Thyroid gland (tissue), 4 donors: ENCODE data around the gene ACAP1. TPM values are rescaled to one million over a fixed set of nuclear protein-coding genes. Genes with fewer than 3 reads are reported as not detected.

ENCODE experiments used
- DNase-seq, 2 donors: peaks; one replicate each; pipeline ENCODE4 v3.0.0-alpha.2; 2019
- H3K27ac ChIP-seq, 3 donors: fragments of 200-600 bp; sonication (generic); 1 replicate in 2 of 3; 2 replicates in 1 of 3; pipeline ENCODE4 v1.5.1; 2016 to 2019; ENCODE audit warnings: mild to moderate bottlenecking in 1 of 3, moderate library complexity in 1 of 3
- H3K27me3 ChIP-seq: fragments of 200-600 bp; sonication (generic); one replicate; pipeline ENCODE4 v1.5.1; 2019
- H3K36me3 ChIP-seq, 2 donors: fragments of 200-600 bp; sonication (generic); one replicate each; pipeline ENCODE4 v1.5.1; 2016 to 2019
- H3K4me1 ChIP-seq, 2 donors: fragments of 200-600 bp; sonication (generic); one replicate each; pipeline ENCODE4 v1.5.1; 2017 to 2019
- H3K4me3 ChIP-seq, 3 donors: fragments of 200-600 bp; sonication (generic); replicated peaks in 1 of 3; 1 replicate in 2 of 3; 2 replicates in 1 of 3; pipeline ENCODE4 v1.5.1; 2016; ENCODE audit warnings: mild to moderate bottlenecking in 1 of 3
- H3K9me3 ChIP-seq: fragments of 200-600 bp; sonication (generic); one replicate; pipeline ENCODE4 v1.5.1; 2017
- CTCF ChIP-seq, 6 experiments: fragments of 200-600 bp in 3 of 6; fragments of 450-650 bp in 3 of 6; sonication (generic) in 3 of 6; IDR thresholded peaks; one replicate each; pipeline ENCODE4 v1.5.1; 2016 to 2019; ENCODE audit warnings: antibody characterized with exemption in 6 of 6, mild to moderate bottlenecking in 2 of 6, inconsistent platforms in 1 of 6, moderate library complexity in 1 of 6
- POLR2A ChIP-seq, 2 donors: fragments of 450-650 bp; IDR thresholded peaks; one replicate each; pipeline ENCODE4 v1.6.1; 2017; ENCODE audit warnings: antibody characterized with exemption in 2 of 2, mild to moderate bottlenecking in 2 of 2, moderate library complexity in 1 of 2
- WGBS, 2 donors: methylation state at CpG; one replicate each; pipeline ENCODE4 v1.1.5; 2017; 5-methylcytosine and 5-hydroxymethylcytosine counted together
- intact Hi-C: fragments of 100-400 bp; cut with DNase I; formaldehyde crosslinking; loops from one replicate; pipeline ENCODE4 v1.15.1; 2023
- total RNA-seq, 4 donors: library from RNA; depleted of rRNA; stranded (reverse); fragments of >200 nt; gene quantifications; one replicate each; pipeline ENCODE4 v1.2.3, GENCODE V29; 2016

The ACAP1 gene
- total RNA-seq, 4 donors from 2014 or later: 0.89 to 7.1 (median 3.8) TPM

- no peaks in the 10 kb centered on the region for H3K36me3 ChIP-seq
- no peak overlapping the region for H3K27ac ChIP-seq
- H3K27me3 ChIP-seq: no peaks in the 10 kb centered on the region
- peaks cover 15 to 23% of the 10 kb centered on the region in 2 donors for H3K4me1 ChIP-seq
- no peak for DNase-seq
- no peak for TF ChIP-seq POLR2A (IDR thresholded peaks at IDR 0.05)
- TF ChIP-seq CTCF (IDR thresholded peaks at IDR 0.05): no peak
- no peak overlapping the region for H3K4me3 ChIP-seq
- WGBS, 2 donors: 84 to 95% methylated on average over 5 to 10 of the region's 11 CpGs
- intact Hi-C loops: no loop called here
- H3K9me3 ChIP-seq: no peaks in the 10 kb centered on the region
Measured at GRCh38 chr17:7383371-7383741, 47.0 kb downstream of the ACAP1 start.

- 40 to 72% methylated on average over 2 of the region's 65 CpGs for WGBS, 2 donors
- DNase-seq: peak; percentile 37 to 42
- no peak overlapping the region for H3K27ac ChIP-seq
- H3K4me3 ChIP-seq: peak overlapping the region in 1 of 3 donors; percentile 13
- TF ChIP-seq CTCF (IDR thresholded peaks at IDR 0.05): no peak
- no peak for TF ChIP-seq POLR2A (IDR thresholded peaks at IDR 0.05)
- H3K9me3 ChIP-seq: no peaks in the 10 kb centered on the region
- H3K4me1 ChIP-seq: peaks cover 15 to 23% of the 10 kb centered on the region in 2 donors
- no peaks in the 10 kb centered on the region for H3K27me3 ChIP-seq
- H3K36me3 ChIP-seq: peaks cover 1 to 5% of the 10 kb centered on the region in 2 donors
- intact Hi-C loops: no loop called here
Measured at GRCh38 chr17:7383742-7384488, 47.6 kb downstream of the ACAP1 start.

- intact Hi-C loops: no loop called here
- no peak for DNase-seq
- Histone ChIP-seq H3K27ac (no peak overlapping the region), H3K9me3 (no peaks in the 10 kb centered on the region), H3K4me1 (peaks cover 15 to 23% of the 10 kb centered on the region in 2 donors), H3K36me3 (peaks cover 8% of the 10 kb centered on the region in 2 donors), H3K4me3 (peak overlapping the region in 1 of 3 donors; percentile 13), H3K27me3 (no peaks in the 10 kb centered on the region)
- no peak for TF ChIP-seq POLR2A (IDR thresholded peaks at IDR 0.05)
- no peak for TF ChIP-seq CTCF (IDR thresholded peaks at IDR 0.05)
- WGBS, 2 donors: 80% methylated on average over 12 to 16 of the region's 23 CpGs
Measured at GRCh38 chr17:7384489-7385081, 48.3 kb downstream of the ACAP1 start.

GRCh38 chr17:7388856-7389255 lies 52.5 kb downstream of the ACAP1 start:
- no peak overlapping the region for H3K27ac ChIP-seq
- H3K27me3 ChIP-seq: no peaks in the 10 kb centered on the region
- peaks cover 8 to 13% of the 10 kb centered on the region in 2 donors for H3K36me3 ChIP-seq
- no peak for DNase-seq
- intact Hi-C loops: no loop called here
- no peak for TF ChIP-seq POLR2A (IDR thresholded peaks at IDR 0.05)
- TF ChIP-seq CTCF (IDR thresholded peaks at IDR 0.05): no peak
- H3K4me1 ChIP-seq: peaks cover 5 to 10% of the 10 kb centered on the region in 2 donors
- no peak overlapping the region for H3K4me3 ChIP-seq
- H3K9me3 ChIP-seq: no peaks in the 10 kb centered on the region
- 79 to 98% methylated on average over 6 to 10 of the region's 10 CpGs for WGBS, 2 donors
